ENCODE measurements around the gene TANK.
"Not testable (repeated sequence)": the region's sequence is repeated elsewhere in the genome, so short reads cannot be mapped to it uniquely, and the experiment has no call there.

Gene TANK

GRCh38 chr2:161238265-161238559 lies 78.0 kb downstream of the TANK start:
- no peak for TF ChIP-seq CTCF (conservative IDR thresholded peaks at IDR 0.05; ENCODE audit: low read depth, low read length)
- H3K4me3 ChIP-seq (ENCODE audit: low read depth, low read length) = peak overlapping the region; percentile 63
- no peak for DNase-seq (ENCODE audit: low read depth)

GRCh38 chr2:161238560-161239325 lies 78.5 kb downstream of the TANK start:
- TF ChIP-seq CTCF (conservative IDR thresholded peaks at IDR 0.05; ENCODE audit: low read depth, low read length) = no peak
- peak overlapping the region; percentile 63 for H3K4me3 ChIP-seq (ENCODE audit: low read depth, low read length)
- peak; percentile 52 for DNase-seq (ENCODE audit: low read depth)

- H3K4me3 ChIP-seq (ENCODE audit: low read depth, low read length) = peak overlapping the region; percentile 63
- no peak for DNase-seq (ENCODE audit: low read depth)
- no peak for TF ChIP-seq CTCF (conservative IDR thresholded peaks at IDR 0.05; ENCODE audit: low read depth, low read length)
These were observed 79.3 kb downstream of the TANK start for GRCh38 chr2:161239326-161240109.

GRCh38 chr2:161241894-161242293 lies 81.7 kb downstream of the TANK start:
- no peak for TF ChIP-seq CTCF (conservative IDR thresholded peaks at IDR 0.05; ENCODE audit: low read depth, low read length)
- H3K4me3 ChIP-seq (ENCODE audit: low read depth, low read length) = no peak overlapping the region
- DNase-seq (ENCODE audit: low read depth) = no peak

GRCh38 chr2:161243312-161243711 lies 83.1 kb downstream of the TANK start:
- no peak overlapping the region for H3K4me3 ChIP-seq (ENCODE audit: low read depth, low read length)
- no peak for TF ChIP-seq CTCF (conservative IDR thresholded peaks at IDR 0.05; ENCODE audit: low read depth, low read length)
- DNase-seq (ENCODE audit: low read depth) = no peak

- no peak for DNase-seq (ENCODE audit: low read depth)
- TF ChIP-seq CTCF (conservative IDR thresholded peaks at IDR 0.05; ENCODE audit: low read depth, low read length) = no peak
- no peak overlapping the region for H3K4me3 ChIP-seq (ENCODE audit: low read depth, low read length)
These were observed 83.7 kb downstream of the TANK start for GRCh38 chr2:161243905-161244304.

GRCh38 chr2:161244387-161245260 lies 84.4 kb downstream of the TANK start:
- H3K4me3 ChIP-seq (ENCODE audit: low read depth, low read length) = peak overlapping the region; percentile 38
- DNase-seq (ENCODE audit: low read depth) = not testable (repeated sequence)
